GM23338 (cell line): ENCODE results near the gene STK33. TPM values are rescaled to one million over a fixed set of nuclear protein-coding genes. Genes with fewer than 3 reads are reported as not detected.

Experiments
- ATAC-seq: fragments of 200-7000 bp; cut with Tn5 transposase; 3 replicates; pipeline ENCODE4 v1.9.1; 2020
- DNase-seq: peaks from one replicate; pipeline ENCODE4 v3.0.0-alpha.2; 2015; ENCODE audit warnings: low spot score
- H2AFZ ChIP-seq: fragments of 200-600 bp; sonication (generic); 2 replicates; pipeline ENCODE4 v1.8.0; 2016; ENCODE audit warnings: antibody characterized with exemption, mild to moderate bottlenecking, moderate library complexity
- H3F3A ChIP-seq: fragments of 200-600 bp; sonication (generic); replicated peaks from 2 replicates; pipeline ENCODE4 v1.8.0; 2017; ENCODE audit warnings: antibody characterized with exemption, mixed run types, low read depth
- H3K27ac ChIP-seq: fragments of 200-600 bp; sonication (generic); 2 replicates; pipeline ENCODE4 v1.6.1; 2016; ENCODE audit warnings: low read depth
- H3K27me3 ChIP-seq: fragments of 200-600 bp; sonication (generic); 2 replicates; pipeline ENCODE4 v1.8.0; 2016; ENCODE audit warnings: mild to moderate bottlenecking, mixed run types, moderate library complexity; ENCODE audit not compliant: insufficient read depth
- H3K36me3 ChIP-seq: fragments of 200-600 bp; sonication (generic); 2 replicates; pipeline ENCODE4 v1.8.0; 2016; ENCODE audit warnings: mild to moderate bottlenecking; ENCODE audit not compliant: insufficient read depth
- H3K4me1 ChIP-seq: fragments of 200-600 bp; sonication (generic); 2 replicates; pipeline ENCODE4 v1.8.0; 2016; ENCODE audit warnings: mild to moderate bottlenecking, moderate library complexity; ENCODE audit not compliant: insufficient read depth
- H3K4me2 ChIP-seq: fragments of 200-600 bp; sonication (generic); 2 replicates; pipeline ENCODE4 v1.7.1; 2017; ENCODE audit warnings: mixed run types
- H3K4me3 ChIP-seq: fragments of 200-600 bp; sonication (generic); 2 replicates; pipeline ENCODE4 v1.6.1; 2016; ENCODE audit warnings: mixed run types
- H3K79me2 ChIP-seq: fragments of 200-600 bp; sonication (generic); replicated peaks from 2 replicates; pipeline ENCODE4 v1.8.0; 2017; ENCODE audit warnings: mild to moderate bottlenecking; ENCODE audit not compliant: insufficient read depth
- H3K9me2 ChIP-seq: fragments of 200-600 bp; sonication (generic); 2 replicates; pipeline ENCODE4 v1.8.0; 2017; ENCODE audit not compliant: insufficient read depth
- H4K20me1 ChIP-seq: fragments of 200-600 bp; sonication (generic); replicated peaks from 2 replicates; pipeline ENCODE4 v1.8.0; 2017; ENCODE audit warnings: mild to moderate bottlenecking; ENCODE audit not compliant: insufficient read depth
- H3K27ac Mint-ChIP-seq: 2 replicates; pipeline ENCODE4 v1.8.0; 2020; ENCODE audit warnings: inconsistent platforms, mild to moderate bottlenecking, moderate library complexity, mixed read lengths
- H3K27me3 Mint-ChIP-seq: 3 replicates; pipeline ENCODE4 v1.8.0; 2022; ENCODE audit warnings: low read depth, mild to moderate bottlenecking, moderate library complexity, mixed read lengths, inconsistent platforms; ENCODE audit not compliant: insufficient read depth, poor library complexity
- H3K36me3 Mint-ChIP-seq: 3 replicates; pipeline ENCODE4 v1.8.0; 2021; ENCODE audit warnings: low read depth, mild to moderate bottlenecking, inconsistent platforms, moderate library complexity, mixed read lengths
- H3K4me1 Mint-ChIP-seq: 3 replicates; pipeline ENCODE4 v1.8.0; 2020; ENCODE audit warnings: mild to moderate bottlenecking, inconsistent platforms, mixed read lengths
- H3K4me3 Mint-ChIP-seq: 3 replicates; pipeline ENCODE4 v1.8.0; 2021; ENCODE audit warnings: moderate library complexity, mild to moderate bottlenecking, inconsistent platforms, mixed read lengths
- H3K9me3 Mint-ChIP-seq: 3 replicates; pipeline ENCODE4 v1.8.0; 2020; ENCODE audit warnings: moderate library complexity, mild to moderate bottlenecking, inconsistent platforms, mixed read lengths
- CREB1 ChIP-seq: fragments of 250-450 bp; sonication (Bioruptor Pico); IDR thresholded peaks from 2 replicates; pipeline ENCODE4 v1.5.0; 2020; ENCODE audit warnings: low read depth, mild to moderate bottlenecking, moderate library complexity
- ETS1 ChIP-seq: IDR thresholded peaks from 2 replicates; pipeline ENCODE4 v1.6.1; 2016; ENCODE audit warnings: antibody characterized with exemption
- EZH2 ChIP-seq: fragments of 200-600 bp; sonication (generic); IDR thresholded peaks from one replicate; pipeline ENCODE4 v1.8.0; 2017; ENCODE audit warnings: antibody characterized with exemption, mild to moderate bottlenecking, low read depth; ENCODE audit not compliant: unreplicated experiment
- EZH2phosphoT487 ChIP-seq: fragments of 200-600 bp; sonication (generic); IDR thresholded peaks from one replicate; pipeline ENCODE4 v1.8.1; 2018; ENCODE audit warnings: antibody characterized with exemption; ENCODE audit not compliant: unreplicated experiment
- JUNB ChIP-seq: IDR thresholded peaks from one replicate; pipeline ENCODE4 v1.6.1; 2016; ENCODE audit warnings: antibody characterized with exemption; ENCODE audit not compliant: unreplicated experiment
- NANOG ChIP-seq: IDR thresholded peaks from 2 replicates; pipeline ENCODE4 v1.6.1; 2016; ENCODE audit warnings: antibody characterized with exemption, borderline replicate concordance
- POLR2AphosphoS5 ChIP-seq: IDR thresholded peaks from 2 replicates; pipeline ENCODE4 v1.6.1; 2016; ENCODE audit warnings: antibody characterized with exemption, low read depth
- STAT1 ChIP-seq: IDR thresholded peaks from one replicate; pipeline ENCODE4 v1.6.1; 2016; ENCODE audit warnings: antibody characterized with exemption; ENCODE audit not compliant: unreplicated experiment
- ZNF114 ChIP-seq: fragments of 250-450 bp; sonication (Bioruptor Pico); IDR thresholded peaks from 2 replicates; pipeline ENCODE4 v1.5.0; 2020; ENCODE audit warnings: mild to moderate bottlenecking, moderate library complexity
- ZNF331 ChIP-seq: fragments of 250-450 bp; sonication (Bioruptor Pico); IDR thresholded peaks from 2 replicates; pipeline ENCODE4 v1.5.0; 2020; ENCODE audit warnings: low read depth, mild to moderate bottlenecking, moderate library complexity
- polyA plus RNA-seq: library from polyadenylated mRNA; unstranded; fragments of >200 nt; fragmentation: Nextera tagmentation; extraction: Ambion mirVana; gene quantifications from 2 replicates; pipeline ENCODE4 v1.2.1, GENCODE V29; 2016
- total RNA-seq: library from RNA; depleted of rRNA; stranded (reverse); fragments of >200 nt; shearing (Covaris generic); gene quantifications from 2 replicates; pipeline ENCODE4 v1.2.3, GENCODE V29; 2014
- TF ChIP-seq, protein P1 (sequence below): IDR thresholded peaks from one replicate; pipeline ENCODE4 v1.6.1; 2018; ENCODE audit warnings: antibody characterized with exemption; ENCODE audit not compliant: unreplicated experiment
- TF ChIP-seq, protein P2 (sequence below): fragments of 250-450 bp; sonication (Bioruptor Pico); IDR thresholded peaks from 2 replicates; pipeline ENCODE4 v1.5.0; 2020; ENCODE audit warnings: mild to moderate bottlenecking, moderate library complexity
- TF ChIP-seq, protein P3 (sequence below), 2 experiments: fragments of 200-600 bp in 1 of 2; sonication (generic) in 1 of 2; conservative IDR thresholded peaks; 2 replicates each; pipeline versions ENCODE4 v1.5.1 to v1.6.1; 2016 to 2017; ENCODE audit warnings: antibody characterized with exemption in 2 of 2, low read depth in 2 of 2, mild to moderate bottlenecking in 2 of 2, moderate library complexity in 1 of 2

Gene STK33
- total and polyA plus RNA-seq, 2 experiments from 2014 or later, result 17.2 to 18.2 TPM

GRCh38 chr11:8617063-8617462, 23.0 kb upstream of the STK33 start:
- Histone ChIP-seq H3F3A (no peaks in the 10 kb centered on the region), H3K4me2 (no peak overlapping the region), H3K9me2 (no peaks in the 10 kb centered on the region), H3K27ac (no peak overlapping the region), H4K20me1 (no peaks in the 10 kb centered on the region), H3K79me2 (no peaks in the 10 kb centered on the region), H3K36me3 (no peaks in the 10 kb centered on the region), H3K4me3 (no peak overlapping the region), H3K4me1 (no peaks in the 10 kb centered on the region), H2AFZ (no peak overlapping the region), H3K27me3 (no peaks in the 10 kb centered on the region)
- TF ChIP-seq, protein P1, sequence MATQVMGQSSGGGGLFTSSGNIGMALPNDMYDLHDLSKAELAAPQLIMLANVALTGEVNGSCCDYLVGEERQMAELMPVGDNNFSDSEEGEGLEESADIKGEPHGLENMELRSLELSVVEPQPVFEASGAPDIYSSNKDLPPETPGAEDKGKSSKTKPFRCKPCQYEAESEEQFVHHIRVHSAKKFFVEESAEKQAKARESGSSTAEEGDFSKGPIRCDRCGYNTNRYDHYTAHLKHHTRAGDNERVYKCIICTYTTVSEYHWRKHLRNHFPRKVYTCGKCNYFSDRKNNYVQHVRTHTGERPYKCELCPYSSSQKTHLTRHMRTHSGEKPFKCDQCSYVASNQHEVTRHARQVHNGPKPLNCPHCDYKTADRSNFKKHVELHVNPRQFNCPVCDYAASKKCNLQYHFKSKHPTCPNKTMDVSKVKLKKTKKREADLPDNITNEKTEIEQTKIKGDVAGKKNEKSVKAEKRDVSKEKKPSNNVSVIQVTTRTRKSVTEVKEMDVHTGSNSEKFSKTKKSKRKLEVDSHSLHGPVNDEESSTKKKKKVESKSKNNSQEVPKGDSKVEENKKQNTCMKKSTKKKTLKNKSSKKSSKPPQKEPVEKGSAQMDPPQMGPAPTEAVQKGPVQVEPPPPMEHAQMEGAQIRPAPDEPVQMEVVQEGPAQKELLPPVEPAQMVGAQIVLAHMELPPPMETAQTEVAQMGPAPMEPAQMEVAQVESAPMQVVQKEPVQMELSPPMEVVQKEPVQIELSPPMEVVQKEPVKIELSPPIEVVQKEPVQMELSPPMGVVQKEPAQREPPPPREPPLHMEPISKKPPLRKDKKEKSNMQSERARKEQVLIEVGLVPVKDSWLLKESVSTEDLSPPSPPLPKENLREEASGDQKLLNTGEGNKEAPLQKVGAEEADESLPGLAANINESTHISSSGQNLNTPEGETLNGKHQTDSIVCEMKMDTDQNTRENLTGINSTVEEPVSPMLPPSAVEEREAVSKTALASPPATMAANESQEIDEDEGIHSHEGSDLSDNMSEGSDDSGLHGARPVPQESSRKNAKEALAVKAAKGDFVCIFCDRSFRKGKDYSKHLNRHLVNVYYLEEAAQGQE, result no peak
- TF ChIP-seq JUNB (no peak), ETS1 (no peak), CREB1 (CRISPR knock-in tag) (no peak), NANOG (no peak), EZH2 (no peak), ZNF114 (CRISPR knock-in tag) (no peak), EZH2phosphoT487 (no peak), STAT1 (no peak), ZNF331 (CRISPR knock-in tag) (no peak), POLR2AphosphoS5 (no peak)
- TF ChIP-seq, protein P2, sequence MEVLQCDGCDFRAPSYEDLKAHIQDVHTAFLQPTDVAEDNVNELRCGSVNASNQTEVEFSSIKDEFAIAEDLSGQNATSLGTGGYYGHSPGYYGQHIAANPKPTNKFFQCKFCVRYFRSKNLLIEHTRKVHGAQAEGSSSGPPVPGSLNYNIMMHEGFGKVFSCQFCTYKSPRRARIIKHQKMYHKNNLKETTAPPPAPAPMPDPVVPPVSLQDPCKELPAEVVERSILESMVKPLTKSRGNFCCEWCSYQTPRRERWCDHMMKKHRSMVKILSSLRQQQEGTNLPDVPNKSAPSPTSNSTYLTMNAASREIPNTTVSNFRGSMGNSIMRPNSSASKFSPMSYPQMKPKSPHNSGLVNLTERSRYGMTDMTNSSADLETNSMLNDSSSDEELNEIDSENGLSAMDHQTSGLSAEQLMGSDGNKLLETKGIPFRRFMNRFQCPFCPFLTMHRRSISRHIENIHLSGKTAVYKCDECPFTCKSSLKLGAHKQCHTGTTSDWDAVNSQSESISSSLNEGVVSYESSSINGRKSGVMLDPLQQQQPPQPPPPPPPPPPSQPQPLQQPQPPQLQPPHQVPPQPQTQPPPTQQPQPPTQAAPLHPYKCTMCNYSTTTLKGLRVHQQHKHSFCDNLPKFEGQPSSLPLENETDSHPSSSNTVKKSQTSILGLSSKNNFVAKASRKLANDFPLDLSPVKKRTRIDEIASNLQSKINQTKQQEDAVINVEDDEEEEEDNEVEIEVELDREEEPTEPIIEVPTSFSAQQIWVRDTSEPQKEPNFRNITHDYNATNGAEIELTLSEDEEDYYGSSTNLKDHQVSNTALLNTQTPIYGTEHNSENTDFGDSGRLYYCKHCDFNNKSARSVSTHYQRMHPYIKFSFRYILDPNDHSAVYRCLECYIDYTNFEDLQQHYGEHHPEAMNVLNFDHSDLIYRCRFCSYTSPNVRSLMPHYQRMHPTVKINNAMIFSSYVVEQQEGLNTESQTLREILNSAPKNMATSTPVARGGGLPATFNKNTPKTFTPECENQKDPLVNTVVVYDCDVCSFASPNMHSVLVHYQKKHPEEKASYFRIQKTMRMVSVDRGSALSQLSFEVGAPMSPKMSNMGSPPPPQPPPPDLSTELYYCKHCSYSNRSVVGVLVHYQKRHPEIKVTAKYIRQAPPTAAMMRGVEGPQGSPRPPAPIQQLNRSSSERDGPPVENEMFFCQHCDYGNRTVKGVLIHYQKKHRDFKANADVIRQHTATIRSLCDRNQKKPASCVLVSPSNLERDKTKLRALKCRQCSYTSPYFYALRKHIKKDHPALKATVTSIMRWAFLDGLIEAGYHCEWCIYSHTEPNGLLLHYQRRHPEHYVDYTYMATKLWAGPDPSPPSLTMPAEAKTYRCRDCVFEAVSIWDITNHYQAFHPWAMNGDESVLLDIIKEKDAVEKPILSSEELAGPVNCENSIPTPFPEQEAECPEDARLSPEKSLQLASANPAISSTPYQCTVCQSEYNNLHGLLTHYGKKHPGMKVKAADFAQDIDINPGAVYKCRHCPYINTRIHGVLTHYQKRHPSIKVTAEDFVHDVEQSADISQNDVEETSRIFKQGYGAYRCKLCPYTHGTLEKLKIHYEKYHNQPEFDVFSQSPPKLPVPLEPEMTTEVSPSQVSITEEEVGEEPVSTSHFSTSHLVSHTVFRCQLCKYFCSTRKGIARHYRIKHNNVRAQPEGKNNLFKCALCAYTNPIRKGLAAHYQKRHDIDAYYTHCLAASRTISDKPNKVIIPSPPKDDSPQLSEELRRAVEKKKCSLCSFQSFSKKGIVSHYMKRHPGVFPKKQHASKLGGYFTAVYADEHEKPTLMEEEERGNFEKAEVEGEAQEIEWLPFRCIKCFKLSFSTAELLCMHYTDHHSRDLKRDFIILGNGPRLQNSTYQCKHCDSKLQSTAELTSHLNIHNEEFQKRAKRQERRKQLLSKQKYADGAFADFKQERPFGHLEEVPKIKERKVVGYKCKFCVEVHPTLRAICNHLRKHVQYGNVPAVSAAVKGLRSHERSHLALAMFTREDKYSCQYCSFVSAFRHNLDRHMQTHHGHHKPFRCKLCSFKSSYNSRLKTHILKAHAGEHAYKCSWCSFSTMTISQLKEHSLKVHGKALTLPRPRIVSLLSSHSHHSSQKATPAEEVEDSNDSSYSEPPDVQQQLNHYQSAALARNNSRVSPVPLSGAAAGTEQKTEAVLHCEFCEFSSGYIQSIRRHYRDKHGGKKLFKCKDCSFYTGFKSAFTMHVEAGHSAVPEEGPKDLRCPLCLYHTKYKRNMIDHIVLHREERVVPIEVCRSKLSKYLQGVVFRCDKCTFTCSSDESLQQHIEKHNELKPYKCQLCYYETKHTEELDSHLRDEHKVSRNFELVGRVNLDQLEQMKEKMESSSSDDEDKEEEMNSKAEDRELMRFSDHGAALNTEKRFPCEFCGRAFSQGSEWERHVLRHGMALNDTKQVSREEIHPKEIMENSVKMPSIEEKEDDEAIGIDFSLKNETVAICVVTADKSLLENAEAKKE (CRISPR knock-in tag), result no peak
- TF ChIP-seq, protein P3, sequence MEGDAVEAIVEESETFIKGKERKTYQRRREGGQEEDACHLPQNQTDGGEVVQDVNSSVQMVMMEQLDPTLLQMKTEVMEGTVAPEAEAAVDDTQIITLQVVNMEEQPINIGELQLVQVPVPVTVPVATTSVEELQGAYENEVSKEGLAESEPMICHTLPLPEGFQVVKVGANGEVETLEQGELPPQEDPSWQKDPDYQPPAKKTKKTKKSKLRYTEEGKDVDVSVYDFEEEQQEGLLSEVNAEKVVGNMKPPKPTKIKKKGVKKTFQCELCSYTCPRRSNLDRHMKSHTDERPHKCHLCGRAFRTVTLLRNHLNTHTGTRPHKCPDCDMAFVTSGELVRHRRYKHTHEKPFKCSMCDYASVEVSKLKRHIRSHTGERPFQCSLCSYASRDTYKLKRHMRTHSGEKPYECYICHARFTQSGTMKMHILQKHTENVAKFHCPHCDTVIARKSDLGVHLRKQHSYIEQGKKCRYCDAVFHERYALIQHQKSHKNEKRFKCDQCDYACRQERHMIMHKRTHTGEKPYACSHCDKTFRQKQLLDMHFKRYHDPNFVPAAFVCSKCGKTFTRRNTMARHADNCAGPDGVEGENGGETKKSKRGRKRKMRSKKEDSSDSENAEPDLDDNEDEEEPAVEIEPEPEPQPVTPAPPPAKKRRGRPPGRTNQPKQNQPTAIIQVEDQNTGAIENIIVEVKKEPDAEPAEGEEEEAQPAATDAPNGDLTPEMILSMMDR (conservative IDR thresholded peaks at IDR 0.05; ENCODE audit: low read depth in 2 of 2), result no peak
- peaks cover 8% of the 10 kb centered on the region for H3K27me3 Mint-ChIP-seq
- H3K36me3 Mint-ChIP-seq, result no peaks in the 10 kb centered on the region; the same call in 2 of the 3 replicates
- H3K4me3 Mint-ChIP-seq, result no peak overlapping the region
- no peak overlapping the region for H3K27ac Mint-ChIP-seq
- ATAC-seq, result no peak
- H3K4me1 Mint-ChIP-seq, result peaks cover 3% of the 10 kb centered on the region; the same call in 2 of the 3 replicates
- H3K9me3 Mint-ChIP-seq, result no peaks in the 10 kb centered on the region; the same call in 2 of the 3 replicates
- DNase-seq, result no peak
